ENCODE results near the gene PRR7.

Gene PRR7

DNA sequence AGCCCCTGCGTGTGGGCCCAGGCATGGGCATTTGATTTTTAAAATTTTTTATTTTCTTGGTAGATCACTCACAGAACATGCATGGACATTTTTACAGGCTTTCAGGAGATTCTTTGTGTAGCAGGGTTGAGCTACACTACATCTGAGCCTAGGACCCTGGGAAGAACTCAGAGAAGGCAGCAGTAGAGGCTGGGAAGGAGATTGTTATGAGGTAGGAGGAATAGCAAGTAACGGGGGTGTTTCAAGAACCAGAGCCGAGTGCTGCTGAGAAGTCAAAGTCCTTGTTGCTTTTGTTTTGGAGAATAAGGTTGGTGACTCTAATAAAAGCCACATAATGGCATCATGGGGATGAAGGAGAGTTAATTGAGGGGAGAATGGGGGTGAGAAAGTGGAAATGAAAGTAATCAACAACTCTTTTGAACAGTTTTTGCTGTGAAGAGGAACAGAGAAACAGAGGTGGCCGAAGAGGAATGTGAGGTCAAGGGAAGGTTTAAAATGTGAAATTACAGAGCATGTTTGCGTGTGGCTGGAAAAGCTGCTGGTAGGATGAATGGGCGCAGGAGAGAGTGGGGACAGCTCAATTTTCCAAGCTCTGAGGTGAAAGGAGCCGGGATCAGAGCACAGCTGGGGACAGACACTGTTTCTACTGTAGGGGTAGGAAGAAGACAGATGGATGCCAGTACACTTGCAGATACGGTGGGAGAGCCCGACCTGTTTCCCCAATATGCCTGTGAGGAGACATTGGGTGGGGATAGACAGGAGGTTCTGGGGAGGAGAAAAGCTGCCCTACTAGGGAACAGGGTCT, 55.5 kb downstream of the PRR7 start:
- no peak for DNase-seq

DNA sequence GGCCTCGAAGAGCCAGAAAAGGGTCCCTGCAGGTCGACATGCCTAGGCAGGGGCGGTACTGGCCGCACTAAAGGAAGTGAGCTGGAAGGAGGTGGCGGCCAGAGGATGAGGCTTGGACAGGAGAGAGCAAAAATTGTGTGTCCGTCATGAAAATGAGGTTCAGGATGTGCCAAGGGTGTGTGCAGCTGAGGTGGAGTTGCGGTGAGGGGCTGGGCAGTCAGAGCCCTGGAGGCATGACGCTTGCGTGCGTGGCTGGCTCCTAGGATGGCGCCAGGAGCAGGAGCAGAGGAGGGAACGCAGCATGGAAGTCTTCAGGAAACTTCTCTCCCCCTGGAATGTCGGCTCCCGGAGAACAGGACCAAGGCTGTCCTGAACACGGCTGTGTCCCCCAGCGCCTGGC, 56.3 kb downstream of the PRR7 start:
- DNase-seq, result no peak

DNA sequence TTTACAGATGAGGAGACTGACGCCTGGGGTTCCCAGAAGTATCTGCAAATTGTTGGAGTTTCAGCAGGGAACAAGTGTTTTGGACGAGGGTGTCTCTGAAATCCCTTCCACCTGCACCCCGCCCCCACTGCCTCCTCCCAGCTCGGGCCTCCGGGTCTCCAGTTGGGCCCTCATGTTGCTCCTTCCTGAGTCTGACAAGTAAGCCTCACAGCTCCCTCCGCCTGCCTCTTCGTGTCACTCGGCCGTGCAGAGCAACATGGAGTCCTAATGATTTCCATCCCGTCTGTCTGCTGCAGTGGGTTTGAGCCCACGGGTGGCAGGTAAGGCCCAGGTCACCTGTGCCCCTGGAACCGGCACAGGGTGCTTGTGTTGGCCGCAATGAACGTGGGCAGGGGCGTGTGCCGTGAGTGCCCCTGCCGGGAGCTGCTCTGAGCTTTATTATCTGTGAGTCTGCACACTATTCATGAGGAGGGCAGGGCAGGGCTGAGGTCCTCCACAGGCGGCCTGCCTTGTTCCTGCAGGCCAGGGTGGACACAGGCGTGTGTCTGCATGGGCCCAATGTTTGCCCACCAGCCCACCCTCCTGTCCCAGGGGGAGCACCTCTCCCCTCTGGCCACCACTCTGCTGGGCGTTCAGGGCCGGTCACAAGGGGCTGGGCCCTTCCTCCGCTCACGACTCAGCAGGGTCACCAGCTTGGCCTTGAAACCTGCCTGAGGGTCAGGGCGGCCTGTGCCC, 56.9 kb downstream of the PRR7 start:
- no peak for DNase-seq

DNA sequence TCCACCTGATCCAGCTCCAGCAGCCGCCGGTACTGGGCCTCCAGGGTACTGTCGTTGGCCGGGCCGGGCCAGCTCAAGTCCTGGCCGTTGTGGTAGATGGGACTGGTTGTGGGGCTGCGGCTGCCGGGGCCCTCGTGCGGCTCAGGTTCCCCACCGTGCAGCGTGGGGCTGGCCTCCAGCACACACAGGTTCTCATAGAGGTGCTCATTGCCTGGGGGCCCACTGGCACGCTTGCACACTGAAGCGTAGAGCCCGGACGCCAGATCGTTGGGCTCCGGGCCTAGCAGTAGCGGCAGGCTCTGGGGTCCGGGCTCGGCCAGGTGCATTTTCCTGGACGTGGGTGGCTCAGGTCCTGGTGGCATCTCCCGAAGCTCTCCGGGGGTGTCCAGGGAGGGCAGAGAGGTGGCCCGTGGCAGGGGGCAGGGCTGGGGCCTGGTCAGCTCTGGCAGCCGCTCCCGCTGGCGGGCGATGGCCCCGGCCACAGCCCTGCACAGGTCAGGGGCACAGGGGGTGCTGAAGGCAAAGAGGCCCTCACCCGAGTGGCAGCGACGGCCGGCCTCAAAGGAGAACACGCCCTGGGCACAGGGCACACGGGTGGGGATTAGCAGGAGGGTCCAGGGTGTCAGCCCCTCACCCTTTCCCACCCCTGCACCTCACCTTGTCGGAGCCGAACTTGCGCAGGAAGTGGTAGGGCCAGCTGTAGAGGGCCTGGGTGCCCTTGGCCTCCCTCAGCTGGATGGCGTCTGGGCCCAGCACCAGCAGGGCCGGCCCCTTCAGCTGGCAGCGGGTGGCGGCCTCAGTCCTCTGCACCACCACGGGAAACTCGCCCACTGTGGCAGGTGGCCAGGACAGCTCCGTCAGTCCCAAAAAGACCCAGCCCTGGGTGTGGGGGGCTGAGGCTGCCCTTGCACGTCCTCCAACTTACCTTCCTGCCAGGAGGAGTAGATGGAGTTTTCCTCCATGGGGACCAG, 57.8 kb downstream of the PRR7 start:
- no peak for DNase-seq

DNA sequence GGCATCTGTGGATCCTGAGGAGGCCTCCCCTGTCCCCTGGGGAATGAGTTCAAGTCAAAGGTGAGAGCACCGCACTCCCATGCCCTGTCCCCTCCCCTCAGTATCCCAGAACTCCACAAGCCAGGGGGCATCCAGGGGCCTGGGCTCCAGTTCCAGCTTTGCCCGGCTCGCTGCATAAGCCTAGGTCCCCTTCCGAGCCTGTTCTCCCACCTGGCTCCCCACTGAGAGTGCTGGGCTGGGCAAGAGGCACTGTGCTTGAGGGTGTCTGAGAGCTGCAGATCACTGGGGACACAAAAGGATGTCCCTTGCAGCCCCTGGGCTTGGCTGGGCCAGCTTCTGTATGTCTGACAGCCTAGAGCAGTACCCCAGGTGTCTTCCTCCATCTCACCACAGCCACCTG, 58.5 kb downstream of the PRR7 start:
- no peak for DNase-seq

Data from activated CD4-positive, alpha-beta T cell treated with anti-CD3 and anti-CD28 coated beads for 4 hours (primary cell).